Effector memory CD4-positive, alpha-beta T cell (primary cell): ENCODE measurements around the gene TENM4.

Experiments
- DNase-seq, 3 donors: peaks; one replicate each; pipeline ENCODE4 v3.0.0-alpha.2; 2020
- H3K27ac ChIP-seq: 2 replicates; pipeline ENCODE4 v1.7.0; 2013; ENCODE audit warnings: mild to moderate bottlenecking, low read length, moderate library complexity; ENCODE audit not compliant: insufficient read depth, poor library complexity, severe bottlenecking
- H3K27me3 ChIP-seq: replicated peaks from 2 replicates; pipeline ENCODE4 v1.7.0; 2013; ENCODE audit warnings: mild to moderate bottlenecking, low read length; ENCODE audit not compliant: insufficient read depth, control insufficient read depth, poor library complexity, severe bottlenecking
- H3K36me3 ChIP-seq: 2 replicates; pipeline ENCODE4 v1.7.0; 2013; ENCODE audit warnings: mild to moderate bottlenecking, low read length, moderate library complexity; ENCODE audit not compliant: control insufficient read depth, insufficient read depth
- H3K4me1 ChIP-seq: 2 replicates; pipeline ENCODE4 v1.7.0; 2013; ENCODE audit warnings: low read length, mild to moderate bottlenecking; ENCODE audit not compliant: control insufficient read depth, insufficient read depth, poor library complexity, severe bottlenecking
- H3K4me3 ChIP-seq: 2 replicates; pipeline ENCODE4 v1.7.0; 2013; ENCODE audit warnings: low read length, low read depth, mild to moderate bottlenecking; ENCODE audit not compliant: insufficient read depth, poor library complexity, severe bottlenecking
- H3K9me3 ChIP-seq: 2 replicates; pipeline ENCODE4 v1.7.0; 2013; ENCODE audit warnings: mild to moderate bottlenecking, low read length, moderate library complexity; ENCODE audit not compliant: control insufficient read depth

The TENM4 gene

DNA sequence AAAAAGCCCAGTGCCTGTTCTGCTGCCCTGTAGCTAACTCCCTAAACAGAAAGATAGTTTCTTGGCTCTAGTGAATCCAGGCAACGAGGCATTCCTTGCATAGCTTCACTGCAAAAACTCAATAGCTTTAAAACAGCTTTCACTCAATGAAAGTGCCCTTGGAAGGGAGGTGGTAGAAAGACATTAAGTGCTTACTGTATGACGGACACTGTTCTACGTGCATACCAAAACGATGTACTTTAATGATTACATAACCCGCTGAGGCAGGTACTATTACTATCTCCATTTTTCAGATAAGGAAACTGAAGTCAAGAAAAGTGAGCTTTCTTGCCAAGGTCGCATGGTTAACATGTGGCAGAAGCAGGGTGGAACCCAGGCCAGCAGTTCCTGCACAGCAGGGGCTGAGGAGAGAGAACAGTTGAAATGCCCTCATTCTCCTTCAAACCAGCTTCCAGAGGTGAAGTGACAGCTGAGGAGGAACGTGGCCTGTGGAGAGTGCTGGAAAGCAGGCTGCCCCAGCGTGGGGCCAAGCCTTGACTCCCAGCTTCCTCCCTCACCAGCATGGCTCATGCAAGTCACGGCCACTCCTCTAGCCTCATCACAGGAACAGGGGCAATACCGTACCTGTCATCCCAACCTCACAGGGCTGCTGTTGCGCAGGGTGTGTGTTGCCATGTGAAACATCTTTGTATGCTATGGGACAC lies 638.6 kb downstream of the TENM4 start:
- DNase-seq: no peak
- Histone ChIP-seq H3K4me3 (no peak overlapping the region), H3K9me3 (no peaks in the 10 kb centered on the region), H3K36me3 (no peaks in the 10 kb centered on the region), H3K4me1 (no peaks in the 10 kb centered on the region), H3K27me3 (no peaks in the 10 kb centered on the region), H3K27ac (no peak overlapping the region)

DNA sequence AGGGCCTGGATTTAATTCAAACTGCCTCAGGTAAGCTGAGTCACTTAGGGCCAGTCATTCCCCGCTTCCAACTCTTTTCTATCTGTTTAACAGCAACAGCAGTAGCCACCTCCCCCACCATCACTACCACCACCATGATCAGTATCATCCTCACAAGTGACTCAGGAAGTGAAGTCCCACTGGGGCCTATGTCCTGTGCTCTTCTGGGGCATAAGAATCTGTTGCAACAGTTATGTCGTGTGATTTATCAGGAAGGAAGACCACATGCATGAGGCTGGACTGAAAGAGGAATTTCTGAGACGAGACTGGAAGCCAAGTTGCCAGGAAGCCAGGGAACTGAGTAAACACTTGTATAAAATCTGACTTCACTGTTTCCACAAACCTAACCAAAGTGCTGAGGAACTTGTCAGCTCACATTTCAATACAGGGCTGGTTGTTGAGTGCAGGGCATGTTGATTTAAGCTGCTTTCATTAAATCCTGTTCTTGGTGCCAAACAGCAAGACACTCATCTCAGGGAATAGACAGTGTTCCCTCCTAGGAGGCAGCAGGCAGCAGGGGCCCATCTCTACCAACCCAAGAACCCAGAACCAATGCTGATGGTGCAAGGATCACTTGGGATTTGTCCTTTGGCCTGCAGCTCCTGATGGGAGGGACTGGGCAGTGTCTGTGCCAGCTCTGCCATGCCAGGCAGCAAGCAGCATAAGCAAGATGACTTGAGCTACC lies 639.5 kb downstream of the TENM4 start:
- Histone ChIP-seq H3K4me3 (no peak overlapping the region), H3K27ac (no peak overlapping the region), H3K36me3 (no peaks in the 10 kb centered on the region), H3K9me3 (no peaks in the 10 kb centered on the region), H3K27me3 (no peaks in the 10 kb centered on the region), H3K4me1 (no peaks in the 10 kb centered on the region)
- no peak for DNase-seq

- Histone ChIP-seq H3K27ac (no peak overlapping the region), H3K36me3 (no peaks in the 10 kb centered on the region), H3K9me3 (no peaks in the 10 kb centered on the region), H3K27me3 (no peaks in the 10 kb centered on the region), H3K4me1 (no peaks in the 10 kb centered on the region), H3K4me3 (no peak overlapping the region)
- DNase-seq: no peak
These were observed 640.1 kb downstream of the TENM4 start for GRCh38 chr11:78800756-78801155.

- Histone ChIP-seq H3K36me3 (no peaks in the 10 kb centered on the region), H3K9me3 (no peaks in the 10 kb centered on the region), H3K4me1 (no peaks in the 10 kb centered on the region), H3K4me3 (no peak overlapping the region), H3K27me3 (no peaks in the 10 kb centered on the region), H3K27ac (no peak overlapping the region)
- no peak for DNase-seq
These were observed 640.6 kb downstream of the TENM4 start for GRCh38 chr11:78800096-78800690.

- Histone ChIP-seq H3K27me3 (no peaks in the 10 kb centered on the region), H3K27ac (no peak overlapping the region), H3K9me3 (no peaks in the 10 kb centered on the region), H3K4me3 (no peak overlapping the region), H3K36me3 (no peaks in the 10 kb centered on the region), H3K4me1 (no peaks in the 10 kb centered on the region)
- DNase-seq: no peak
These were observed 642.2 kb downstream of the TENM4 start for GRCh38 chr11:78798663-78799062.

DNA sequence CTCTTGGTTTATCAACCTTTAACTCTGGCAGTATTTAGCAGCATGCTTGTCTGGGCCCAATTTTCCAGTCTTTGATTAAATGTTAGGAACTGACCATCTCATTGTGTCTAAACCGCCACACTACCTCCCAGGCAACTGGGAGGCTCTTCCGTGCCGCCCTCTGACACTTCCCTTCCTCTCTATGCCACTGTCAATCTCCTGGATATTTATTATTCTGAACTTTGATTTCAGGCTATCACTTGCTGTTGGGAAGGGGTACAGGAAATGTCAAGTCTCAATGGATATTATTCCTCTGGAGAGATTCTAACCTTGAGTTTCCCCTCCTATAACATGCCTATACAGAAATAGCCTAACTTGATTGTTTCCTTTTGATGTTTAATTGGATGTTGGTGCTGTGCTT lies 643.3 kb downstream of the TENM4 start:
- no peaks in the 10 kb centered on the region for H3K27me3 ChIP-seq
- no peaks in the 10 kb centered on the region for H3K36me3 ChIP-seq
- H3K9me3 ChIP-seq: no peaks in the 10 kb centered on the region
- no peaks in the 10 kb centered on the region for H3K4me1 ChIP-seq
- H3K4me3 ChIP-seq: no peak overlapping the region
- no peak for DNase-seq
- no peak overlapping the region for H3K27ac ChIP-seq

DNA sequence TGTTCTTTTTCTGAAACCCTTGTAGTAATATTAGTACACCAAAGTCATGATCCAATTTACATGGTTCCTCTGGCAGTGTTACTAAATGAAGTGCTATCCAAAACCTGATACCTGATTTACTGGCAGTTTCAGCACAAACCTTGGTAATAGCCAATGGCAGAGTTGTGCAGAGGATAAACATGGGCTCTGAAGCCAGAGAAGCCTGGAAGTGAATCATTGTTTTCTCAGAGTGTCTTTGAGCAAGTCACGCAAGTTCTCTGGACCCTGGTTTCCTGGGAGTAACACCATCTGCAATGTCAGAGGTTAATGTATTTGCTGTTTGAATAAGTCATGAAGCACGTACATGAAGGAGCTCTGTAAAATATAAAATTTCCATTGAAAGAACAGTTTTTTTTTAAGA lies 643.9 kb downstream of the TENM4 start:
- H3K4me1 ChIP-seq: no peaks in the 10 kb centered on the region
- H3K27ac ChIP-seq: no peak overlapping the region
- no peaks in the 10 kb centered on the region for H3K27me3 ChIP-seq
- no peak overlapping the region for H3K4me3 ChIP-seq
- no peaks in the 10 kb centered on the region for H3K36me3 ChIP-seq
- H3K9me3 ChIP-seq: no peaks in the 10 kb centered on the region
- DNase-seq: no peak

- H3K27ac ChIP-seq: no peak overlapping the region
- H3K36me3 ChIP-seq: no peaks in the 10 kb centered on the region
- no peaks in the 10 kb centered on the region for H3K27me3 ChIP-seq
- no peak overlapping the region for H3K4me3 ChIP-seq
- no peaks in the 10 kb centered on the region for H3K9me3 ChIP-seq
- no peak for DNase-seq
- no peaks in the 10 kb centered on the region for H3K4me1 ChIP-seq
These were observed 645.1 kb downstream of the TENM4 start for GRCh38 chr11:78795621-78796261.

GRCh38 chr11:78791964-78792363 lies 648.9 kb downstream of the TENM4 start:
- no peak overlapping the region for H3K27ac ChIP-seq
- no peaks in the 10 kb centered on the region for H3K9me3 ChIP-seq
- no peaks in the 10 kb centered on the region for H3K36me3 ChIP-seq
- no peak overlapping the region for H3K4me3 ChIP-seq
- DNase-seq: no peak
- peaks cover 3% of the 10 kb centered on the region for H3K27me3 ChIP-seq
- no peaks in the 10 kb centered on the region for H3K4me1 ChIP-seq

DNA sequence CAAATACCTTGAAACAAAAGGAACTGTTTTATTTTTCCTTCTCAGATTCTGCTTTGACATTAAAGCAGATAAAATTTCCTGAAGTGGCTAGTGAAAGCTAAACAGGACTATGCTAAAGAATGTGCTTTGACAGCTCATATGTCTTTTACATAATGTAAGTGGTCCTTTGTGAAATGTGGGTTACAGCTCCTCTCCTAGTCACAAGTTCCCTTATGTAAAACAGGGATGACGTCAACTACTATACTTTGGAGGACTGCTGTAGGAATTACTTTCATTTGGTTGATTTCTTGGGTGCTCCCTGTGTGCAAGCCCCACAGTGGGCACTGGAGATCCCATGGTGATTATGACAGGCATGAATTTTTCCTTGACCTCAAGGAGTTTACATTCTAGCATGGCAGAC lies 649.6 kb downstream of the TENM4 start:
- Histone ChIP-seq H3K27me3 (peaks cover 3% of the 10 kb centered on the region), H3K4me3 (no peak overlapping the region)

More for the DNA sequence above, 649.6 kb downstream of the TENM4 start:
- Histone ChIP-seq H3K9me3 (no peaks in the 10 kb centered on the region), H3K36me3 (no peaks in the 10 kb centered on the region), H3K27ac (no peak overlapping the region), H3K4me1 (no peaks in the 10 kb centered on the region)
- no peak for DNase-seq
